ENCODE results near the gene THPO.

DNA sequence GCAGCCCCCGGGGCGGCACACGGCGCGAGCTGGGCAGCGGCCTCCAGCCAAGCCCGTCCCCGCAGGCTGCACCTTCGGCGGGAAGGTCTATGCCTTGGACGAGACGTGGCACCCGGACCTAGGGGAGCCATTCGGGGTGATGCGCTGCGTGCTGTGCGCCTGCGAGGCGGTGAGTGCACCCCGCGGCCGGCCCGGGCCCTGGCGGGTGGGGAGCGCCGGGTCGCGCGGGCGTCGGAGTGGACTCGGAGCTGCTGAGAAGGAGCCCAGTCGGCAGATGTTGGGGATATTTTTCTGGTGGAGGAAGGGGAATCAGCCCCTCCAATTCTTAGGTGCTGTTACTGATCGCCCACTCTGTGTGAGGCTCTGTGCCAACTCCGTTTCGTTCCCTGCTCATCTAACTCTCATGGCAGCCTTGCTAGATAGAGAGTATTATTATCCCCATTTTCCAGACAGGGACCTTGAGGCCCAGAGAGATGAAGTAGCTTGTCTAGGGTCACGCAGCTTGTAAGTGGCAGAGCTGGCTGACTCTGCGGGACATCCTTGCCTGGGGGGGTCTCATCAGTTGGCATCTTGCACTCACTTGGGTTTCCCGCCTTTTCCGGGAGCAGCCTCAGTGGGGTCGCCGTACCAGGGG is 2.7 kb upstream of the THPO start:
- TF ChIP-seq EZH2 (optimal IDR thresholded peaks at IDR 0.05; ENCODE audit: low read depth, low read length): peak; percentile 94
- TF ChIP-seq, protein P1, sequence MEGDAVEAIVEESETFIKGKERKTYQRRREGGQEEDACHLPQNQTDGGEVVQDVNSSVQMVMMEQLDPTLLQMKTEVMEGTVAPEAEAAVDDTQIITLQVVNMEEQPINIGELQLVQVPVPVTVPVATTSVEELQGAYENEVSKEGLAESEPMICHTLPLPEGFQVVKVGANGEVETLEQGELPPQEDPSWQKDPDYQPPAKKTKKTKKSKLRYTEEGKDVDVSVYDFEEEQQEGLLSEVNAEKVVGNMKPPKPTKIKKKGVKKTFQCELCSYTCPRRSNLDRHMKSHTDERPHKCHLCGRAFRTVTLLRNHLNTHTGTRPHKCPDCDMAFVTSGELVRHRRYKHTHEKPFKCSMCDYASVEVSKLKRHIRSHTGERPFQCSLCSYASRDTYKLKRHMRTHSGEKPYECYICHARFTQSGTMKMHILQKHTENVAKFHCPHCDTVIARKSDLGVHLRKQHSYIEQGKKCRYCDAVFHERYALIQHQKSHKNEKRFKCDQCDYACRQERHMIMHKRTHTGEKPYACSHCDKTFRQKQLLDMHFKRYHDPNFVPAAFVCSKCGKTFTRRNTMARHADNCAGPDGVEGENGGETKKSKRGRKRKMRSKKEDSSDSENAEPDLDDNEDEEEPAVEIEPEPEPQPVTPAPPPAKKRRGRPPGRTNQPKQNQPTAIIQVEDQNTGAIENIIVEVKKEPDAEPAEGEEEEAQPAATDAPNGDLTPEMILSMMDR (IDR thresholded peaks at IDR 0.05; ENCODE audit: low read length): no peak

All from MM.1S (cell line).